Fibroblast of lung (primary cell): ENCODE results near the gene THAP4.
"Not testable (repeated sequence)": the region's sequence is repeated elsewhere in the genome, so short reads cannot be mapped to it uniquely, and the experiment has no call there.

Experiments used
- EZH2 ChIP-seq: IDR thresholded peaks from 2 replicates; pipeline ENCODE4 v1.5.1; 2012; ENCODE audit warnings: low read length, control low read depth, mild to moderate bottlenecking; ENCODE audit errors: missing control alignments
- TF ChIP-seq, protein P1 (sequence below), 2 donors: IDR thresholded peaks in 1 of 2; conservative IDR thresholded peaks in 1 of 2; 1 replicate in 1 of 2; 2 replicates in 1 of 2; pipeline ENCODE4 v1.5.1; 2011 to 2012; ENCODE audit warnings: low read length in 2 of 2, control low read depth in 1 of 2, inconsistent platforms in 1 of 2, low read depth in 1 of 2, mild to moderate bottlenecking in 1 of 2

DNA sequence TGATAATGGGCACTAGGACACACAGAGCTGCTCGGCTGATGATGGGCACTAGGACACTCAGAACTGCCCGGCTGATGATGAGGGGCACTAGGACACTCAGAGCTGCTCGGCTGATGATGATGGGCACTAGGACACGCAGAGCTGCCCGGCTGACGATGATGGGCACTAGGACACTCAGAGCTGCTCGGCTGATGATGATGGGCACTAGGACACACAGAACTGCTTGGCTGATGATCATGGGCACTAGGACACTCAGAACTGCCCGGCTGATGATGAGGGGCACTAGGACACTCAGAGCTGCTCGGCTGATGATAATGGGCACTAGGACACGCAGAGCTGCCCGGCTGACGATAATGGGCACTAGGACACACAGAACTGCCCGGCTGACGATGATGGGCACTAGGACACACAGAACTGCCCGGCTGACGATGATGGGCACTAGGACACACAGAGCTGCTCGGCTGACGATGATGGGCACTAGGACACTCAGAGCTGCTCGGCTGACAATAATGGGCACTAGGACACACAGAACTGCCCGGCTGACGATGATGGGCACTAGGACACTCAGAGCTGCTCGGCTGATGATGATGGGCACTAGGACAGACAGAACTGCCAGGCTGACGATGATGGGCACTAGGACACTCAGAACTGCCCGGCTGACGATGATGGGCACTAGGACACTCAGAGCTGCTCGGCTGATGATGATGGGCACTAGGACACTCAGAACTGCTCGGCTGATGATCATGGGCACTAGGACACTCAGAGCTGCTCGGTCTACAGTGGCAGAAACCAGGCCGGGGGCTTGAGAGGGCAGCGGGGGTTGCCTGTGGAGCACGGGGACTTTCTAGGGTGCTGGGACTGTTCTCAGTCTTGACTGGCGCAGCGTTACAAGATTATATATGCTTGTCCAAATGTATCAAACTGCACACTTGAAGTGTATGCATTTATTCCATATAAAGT is 46.2 kb downstream of the THAP4 start:
- TF ChIP-seq, protein P1, sequence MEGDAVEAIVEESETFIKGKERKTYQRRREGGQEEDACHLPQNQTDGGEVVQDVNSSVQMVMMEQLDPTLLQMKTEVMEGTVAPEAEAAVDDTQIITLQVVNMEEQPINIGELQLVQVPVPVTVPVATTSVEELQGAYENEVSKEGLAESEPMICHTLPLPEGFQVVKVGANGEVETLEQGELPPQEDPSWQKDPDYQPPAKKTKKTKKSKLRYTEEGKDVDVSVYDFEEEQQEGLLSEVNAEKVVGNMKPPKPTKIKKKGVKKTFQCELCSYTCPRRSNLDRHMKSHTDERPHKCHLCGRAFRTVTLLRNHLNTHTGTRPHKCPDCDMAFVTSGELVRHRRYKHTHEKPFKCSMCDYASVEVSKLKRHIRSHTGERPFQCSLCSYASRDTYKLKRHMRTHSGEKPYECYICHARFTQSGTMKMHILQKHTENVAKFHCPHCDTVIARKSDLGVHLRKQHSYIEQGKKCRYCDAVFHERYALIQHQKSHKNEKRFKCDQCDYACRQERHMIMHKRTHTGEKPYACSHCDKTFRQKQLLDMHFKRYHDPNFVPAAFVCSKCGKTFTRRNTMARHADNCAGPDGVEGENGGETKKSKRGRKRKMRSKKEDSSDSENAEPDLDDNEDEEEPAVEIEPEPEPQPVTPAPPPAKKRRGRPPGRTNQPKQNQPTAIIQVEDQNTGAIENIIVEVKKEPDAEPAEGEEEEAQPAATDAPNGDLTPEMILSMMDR (conservative IDR thresholded peaks at IDR 0.05 in 1 of 2, IDR thresholded peaks at IDR 0.05 in 1 of 2; ENCODE audit: low read depth in 1 of 2, low read length in 2 of 2): not testable (repeated sequence)
- TF ChIP-seq EZH2: not testable (repeated sequence)
